ENCODE data around the gene MBTPS1. TPM values are rescaled to one million over a fixed set of nuclear protein-coding genes. Genes with fewer than 3 reads are reported as not detected.

The MBTPS1 gene
- total RNA-seq, 1 donor from 2014 or later, result 70.9 TPM

- peaks cover 28% of the 10 kb centered on the region for H3K27me3 ChIP-seq (ENCODE audit: control insufficient read depth, insufficient read depth, low read length)
- no peaks in the 10 kb centered on the region for H3K36me3 ChIP-seq (ENCODE audit: control insufficient read depth, insufficient read depth, low read length)
- TF ChIP-seq CTCF (IDR thresholded peaks at IDR 0.05; ENCODE audit: insufficient read depth, low read length, poor library complexity, severe bottlenecking), result no peak
- DNase-seq (ENCODE audit: low read depth), result no peak
- no peak overlapping the region for H3K4me3 ChIP-seq (ENCODE audit: low read depth, low read length)
These were observed 69.5 kb downstream of the MBTPS1 start for GRCh38 chr16:84047206-84047605.

GRCh38 chr16:84045818-84046470, 70.8 kb downstream of the MBTPS1 start:
- peaks cover 40% of the 10 kb centered on the region for H3K27me3 ChIP-seq (ENCODE audit: control insufficient read depth, insufficient read depth, low read length)
- no peak overlapping the region for H3K4me3 ChIP-seq (ENCODE audit: low read depth, low read length)
- H3K36me3 ChIP-seq (ENCODE audit: control insufficient read depth, insufficient read depth, low read length), result no peaks in the 10 kb centered on the region
- no peak for TF ChIP-seq CTCF (IDR thresholded peaks at IDR 0.05; ENCODE audit: insufficient read depth, low read length, poor library complexity, severe bottlenecking)
- DNase-seq (ENCODE audit: low read depth), result no peak

GRCh38 chr16:84045001-84045817, 71.5 kb downstream of the MBTPS1 start:
- no peak for TF ChIP-seq CTCF (IDR thresholded peaks at IDR 0.05; ENCODE audit: insufficient read depth, low read length, poor library complexity, severe bottlenecking)
- H3K27me3 ChIP-seq (ENCODE audit: control insufficient read depth, insufficient read depth, low read length), result peaks cover 48% of the 10 kb centered on the region
- no peak for DNase-seq (ENCODE audit: low read depth)
- H3K36me3 ChIP-seq (ENCODE audit: control insufficient read depth, insufficient read depth, low read length), result no peaks in the 10 kb centered on the region
- H3K4me3 ChIP-seq (ENCODE audit: low read depth, low read length), result no peak overlapping the region

- peaks cover 56% of the 10 kb centered on the region for H3K27me3 ChIP-seq (ENCODE audit: control insufficient read depth, insufficient read depth, low read length)
- H3K36me3 ChIP-seq (ENCODE audit: control insufficient read depth, insufficient read depth, low read length), result no peaks in the 10 kb centered on the region
- H3K4me3 ChIP-seq (ENCODE audit: low read depth, low read length), result no peak overlapping the region
- peak; percentile 47 for TF ChIP-seq CTCF (IDR thresholded peaks at IDR 0.05; ENCODE audit: insufficient read depth, low read length, poor library complexity, severe bottlenecking)
- no peak for DNase-seq (ENCODE audit: low read depth)
These were observed 72.6 kb downstream of the MBTPS1 start for GRCh38 chr16:84044118-84044488.

- no peak for DNase-seq (ENCODE audit: low read depth)
- Histone ChIP-seq H3K4me3 (ENCODE audit: low read depth, low read length) (no peak overlapping the region), H3K27me3 (ENCODE audit: control insufficient read depth, insufficient read depth, low read length) (peaks cover 59% of the 10 kb centered on the region), H3K36me3 (ENCODE audit: control insufficient read depth, insufficient read depth, low read length) (no peaks in the 10 kb centered on the region)
- TF ChIP-seq CTCF (IDR thresholded peaks at IDR 0.05; ENCODE audit: insufficient read depth, low read length, poor library complexity, severe bottlenecking), result no peak
These were observed 73.1 kb downstream of the MBTPS1 start for GRCh38 chr16:84043486-84044117.

Measured in kidney epithelial cell (primary cell).